ENCODE results near the gene DDX39A.

GRCh38 chr19:14370940-14371280, 48.2 kb downstream of the DDX39A start:
- TF ChIP-seq POLR2A (IDR thresholded peaks at IDR 0.05; ENCODE audit: low read length) (no peak), GATA1 (IDR thresholded peaks at IDR 0.05; ENCODE audit: low read depth, low read length) (no peak)

All from erythroblast (primary cell).